IPS-18c (cell line): Measurements from ENCODE around the gene ATP5F1E.
"Not testable (repeated sequence)": the region's sequence is repeated elsewhere in the genome, so short reads cannot be mapped to it uniquely, and the experiment has no call there.

ENCODE experiments used
- H3K4me3 ChIP-seq: 2 replicates; pipeline ENCODE4 v1.7.0; 2013; ENCODE audit warnings: low read depth, mild to moderate bottlenecking, low read length, moderate library complexity; ENCODE audit not compliant: insufficient read depth
- H3K9me3 ChIP-seq: one replicate; pipeline ENCODE4 v1.6.1; 2013; ENCODE audit warnings: mild to moderate bottlenecking, low read length, moderate library complexity; ENCODE audit not compliant: control insufficient read depth, insufficient read depth

ATP5F1E gene

GRCh38 chr20:59013959-59014608 lies 18.1 kb downstream of the ATP5F1E start:
- Histone ChIP-seq H3K9me3 (no peaks in the 10 kb centered on the region), H3K4me3 (no peak overlapping the region)

DNA sequence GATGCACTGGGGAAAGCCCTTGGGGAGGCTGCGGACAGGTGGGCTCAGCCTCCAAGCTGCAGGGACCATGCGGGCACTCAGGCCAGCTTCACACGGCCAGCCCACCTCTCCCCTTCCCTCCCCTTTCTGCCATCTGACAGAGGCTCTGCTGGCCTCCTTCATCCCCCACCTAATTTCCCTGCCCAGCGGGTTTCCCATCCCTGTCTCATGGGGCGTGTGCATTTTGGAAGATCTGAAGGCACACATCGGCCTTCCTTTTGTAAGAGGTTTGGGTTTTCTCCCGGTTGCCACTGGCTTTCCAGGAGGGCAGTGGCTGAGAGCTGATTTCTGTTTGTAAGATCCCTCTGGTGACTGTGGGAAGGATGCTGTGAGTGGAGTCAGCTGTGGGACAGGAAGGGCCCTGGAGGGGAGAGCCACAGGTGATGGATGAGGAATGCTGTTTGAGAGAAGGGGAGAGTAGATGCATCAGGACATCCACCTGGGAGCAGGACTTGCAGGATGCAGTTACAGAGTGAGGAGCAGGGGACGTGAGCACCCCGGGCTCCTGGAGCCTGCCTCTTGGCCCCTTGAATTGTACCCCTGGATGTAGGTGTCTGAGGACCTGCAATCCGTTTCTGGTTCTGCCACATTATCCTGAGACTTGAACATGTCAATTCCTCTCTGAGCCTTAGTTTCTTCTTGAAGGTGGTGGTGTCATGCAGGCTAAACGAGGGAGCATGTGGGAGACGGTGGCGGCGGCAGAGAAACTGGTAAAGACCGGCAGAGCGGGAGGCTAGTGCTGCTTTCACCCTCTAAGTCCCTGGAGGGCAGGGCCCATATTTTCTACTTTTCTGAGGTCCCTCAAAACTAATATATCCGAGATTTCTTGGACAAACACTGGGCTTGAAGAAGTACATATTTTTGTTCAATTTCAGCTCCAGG lies 18.8 kb downstream of the ATP5F1E start:
- H3K9me3 ChIP-seq = no peaks in the 10 kb centered on the region
- H3K4me3 ChIP-seq = no peak overlapping the region

DNA sequence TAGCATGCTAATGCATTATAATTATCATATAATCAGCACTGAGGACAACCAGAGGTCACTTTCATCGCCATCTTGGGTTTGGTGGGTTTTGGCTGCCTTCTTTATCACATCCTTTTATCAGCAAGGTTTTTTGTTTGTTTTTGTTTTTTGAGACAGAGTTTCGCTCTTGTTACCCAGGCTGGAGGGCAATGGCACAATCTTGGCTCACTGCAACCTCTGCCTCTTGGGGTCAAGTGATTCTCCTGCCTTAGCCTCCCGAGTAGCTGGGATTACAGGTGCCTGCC lies 20.3 kb downstream of the ATP5F1E start:
- not testable (repeated sequence) for H3K4me3 ChIP-seq

GRCh38 chr20:59010995-59011873 lies 20.9 kb downstream of the ATP5F1E start:
- H3K4me3 ChIP-seq = no peak overlapping the region
- H3K9me3 ChIP-seq = no peaks in the 10 kb centered on the region

More for the DNA sequence above, 20.3 kb downstream of the ATP5F1E start:
- H3K9me3 ChIP-seq = not testable (repeated sequence)

- Histone ChIP-seq H3K9me3 (no peaks in the 10 kb centered on the region), H3K4me3 (no peak overlapping the region)
Observed at GRCh38 chr20:59010321-59010994, 21.7 kb downstream of the ATP5F1E start.

DNA sequence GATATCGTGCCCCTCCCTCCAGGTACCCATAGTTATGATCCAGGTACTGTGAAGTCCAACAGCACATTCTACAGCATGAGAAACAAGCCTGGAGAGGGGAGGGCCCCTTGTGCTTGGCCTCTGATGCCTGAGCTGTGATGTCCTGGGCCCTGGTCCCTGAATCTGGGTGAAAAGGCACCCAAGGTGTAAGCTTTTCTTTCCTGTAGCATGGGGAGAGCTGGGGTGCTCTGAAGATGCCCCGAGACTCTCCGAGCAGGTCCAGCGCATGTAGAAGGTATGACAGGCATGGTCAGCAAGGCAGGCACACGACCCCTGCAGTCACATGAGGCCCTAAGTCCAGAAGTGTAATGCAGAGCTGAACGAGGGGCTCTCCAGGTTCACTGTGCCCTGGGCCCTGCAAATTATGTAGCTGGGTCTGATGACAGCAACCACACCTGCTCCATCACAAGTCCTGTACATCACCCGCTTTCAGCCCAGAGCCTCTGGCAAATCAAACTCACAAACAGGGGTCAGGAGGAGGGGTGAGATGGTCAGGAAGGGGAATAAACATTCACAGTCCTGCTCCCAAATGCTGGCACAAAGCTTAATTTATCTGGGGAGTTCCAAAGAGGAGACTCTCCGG lies 23.3 kb downstream of the ATP5F1E start:
- Histone ChIP-seq H3K9me3 (no peaks in the 10 kb centered on the region), H3K4me3 (no peak overlapping the region)

GRCh38 chr20:59007665-59008511 lies 24.2 kb downstream of the ATP5F1E start:
- Histone ChIP-seq H3K4me3 (peak overlapping the region; percentile 66; the same call in 1 of the 2 replicates), H3K9me3 (no peaks in the 10 kb centered on the region)

DNA sequence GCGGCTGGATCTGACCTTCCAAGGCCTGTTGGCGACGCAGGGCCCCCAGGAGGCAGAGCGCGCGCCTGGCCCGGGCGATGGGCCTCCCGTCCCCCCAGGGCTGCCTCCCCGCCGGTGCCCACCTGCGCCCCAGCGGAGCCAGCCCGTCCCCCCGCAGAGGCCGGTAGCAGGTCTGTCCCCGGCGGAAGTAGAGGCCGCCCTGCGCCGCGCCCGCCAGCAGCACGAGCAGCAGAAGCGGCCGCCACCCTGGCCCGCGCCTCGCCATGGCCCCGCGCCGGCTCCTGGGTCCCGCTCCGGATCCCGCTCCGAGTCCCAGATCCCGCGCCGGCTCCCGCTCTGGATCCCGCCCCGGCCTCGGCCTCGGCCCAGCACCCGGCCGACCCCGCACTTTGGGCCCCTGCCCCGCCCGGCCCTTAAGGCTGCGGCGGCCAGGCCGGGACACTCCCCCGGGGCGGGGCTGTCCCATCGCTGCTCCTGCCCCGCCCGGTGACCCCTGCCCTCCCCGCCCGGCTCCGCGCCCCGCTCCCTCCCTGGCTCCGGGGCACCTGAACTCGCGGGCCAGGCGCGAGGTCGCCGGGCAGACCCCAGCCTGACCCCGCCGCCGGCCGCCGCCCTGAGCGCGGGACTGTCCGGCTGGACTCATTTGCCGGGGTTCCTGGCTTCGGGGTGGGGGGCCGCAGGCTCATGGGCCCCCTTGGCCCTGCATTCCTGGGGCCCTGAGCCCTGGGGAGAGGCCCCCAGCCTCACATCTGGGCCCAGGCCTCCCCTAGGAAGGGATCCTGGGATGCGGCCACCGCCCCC lies 25.1 kb downstream of the ATP5F1E start, which contains the start of gene CTSZ:
Gene CTSZ (minus strand): TSS at position 391 of the 801 bp plus-strand sequence. CDS start 126 bp downstream, at position 265.
- H3K4me3 ChIP-seq = peak within 1 kb of the TSS; percentile 66
- no peaks in the 10 kb centered on the region for H3K9me3 ChIP-seq

GRCh38 chr20:59006167-59006863 lies 25.8 kb downstream of the ATP5F1E start:
- Histone ChIP-seq H3K4me3 (peak overlapping the region; percentile 66), H3K9me3 (no peaks in the 10 kb centered on the region)

DNA sequence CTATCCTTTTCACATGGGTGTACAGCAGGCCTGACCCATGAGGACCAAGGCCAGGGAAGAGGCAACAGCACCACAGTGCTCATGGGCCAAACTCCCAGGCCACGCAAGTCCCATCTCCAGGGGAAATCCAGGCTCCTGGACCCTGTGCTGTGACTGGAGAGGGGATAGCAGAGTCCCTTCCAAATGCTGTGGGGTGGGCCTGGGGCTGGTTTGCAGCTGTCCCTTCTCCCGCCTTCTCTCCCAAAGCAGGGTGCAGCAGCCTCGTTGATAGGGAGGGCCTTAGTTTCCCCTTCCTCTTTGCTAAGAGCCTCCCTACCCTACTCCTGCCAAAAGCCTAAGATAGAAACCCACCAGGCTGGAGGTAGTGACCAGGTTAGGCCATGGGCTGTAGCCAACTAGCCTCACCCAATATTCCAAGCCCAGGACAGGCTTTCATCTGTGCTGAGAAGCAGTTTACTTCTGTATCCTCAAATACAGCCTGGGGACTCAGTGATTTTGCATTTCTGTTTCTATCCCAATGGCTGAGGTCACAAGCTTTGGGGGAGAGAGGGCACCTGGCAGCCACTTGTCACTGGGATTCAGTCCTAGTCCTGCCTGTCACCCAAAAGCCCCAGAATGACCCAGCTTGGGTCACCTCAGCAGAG lies 26.5 kb downstream of the ATP5F1E start:
- no peaks in the 10 kb centered on the region for H3K9me3 ChIP-seq
- no peak overlapping the region for H3K4me3 ChIP-seq

GRCh38 chr20:59004763-59005522 lies 27.2 kb downstream of the ATP5F1E start:
- H3K4me3 ChIP-seq = no peak overlapping the region
- no peaks in the 10 kb centered on the region for H3K9me3 ChIP-seq

DNA sequence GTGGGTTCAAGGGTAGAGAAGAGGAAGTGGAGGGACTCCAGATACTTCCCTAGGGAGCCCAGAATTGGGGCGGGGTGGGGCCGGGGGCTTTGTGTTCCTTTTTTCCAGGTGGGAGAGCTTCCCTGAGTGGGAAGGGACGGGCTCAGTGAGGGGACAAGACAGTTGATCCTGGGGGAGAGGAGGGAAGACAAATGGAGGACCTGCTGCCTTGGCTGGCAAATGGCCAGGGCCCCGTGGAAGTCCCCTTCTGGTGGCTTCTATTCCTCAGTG lies 27.7 kb downstream of the ATP5F1E start:
- Histone ChIP-seq H3K4me3 (no peak overlapping the region), H3K9me3 (no peaks in the 10 kb centered on the region)

DNA sequence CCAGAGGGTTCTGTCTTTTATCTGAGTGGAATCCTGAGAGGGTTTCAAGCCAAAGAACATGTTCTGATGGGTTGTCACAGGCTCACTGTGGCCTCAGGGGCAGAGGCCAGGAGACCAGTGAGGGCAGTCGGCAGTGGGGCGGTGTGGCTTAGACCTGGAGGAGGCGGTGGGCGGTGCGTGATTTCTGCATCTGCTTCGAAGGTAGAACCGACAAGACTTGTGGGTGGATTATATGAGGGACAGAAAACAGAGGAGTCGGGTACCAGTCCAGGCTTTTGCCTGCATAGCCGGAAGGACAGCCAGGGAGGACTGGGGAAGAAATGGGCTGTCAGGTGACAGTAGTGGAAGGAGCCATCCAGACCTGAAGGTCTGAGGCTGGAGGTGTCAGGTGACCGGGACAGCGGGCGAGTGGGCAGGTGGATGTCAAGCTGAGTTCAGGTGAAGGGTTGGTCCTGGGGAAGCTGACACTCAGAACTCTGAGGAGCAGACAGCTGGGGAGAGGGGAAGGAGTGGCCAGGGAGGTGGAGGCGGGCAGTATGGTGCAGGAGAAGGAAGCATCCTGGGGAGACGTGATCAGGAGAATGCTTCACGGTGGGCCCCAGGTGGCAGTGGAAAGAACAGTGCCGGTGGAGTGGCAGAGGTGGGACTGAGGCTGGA lies 28.2 kb downstream of the ATP5F1E start:
- H3K9me3 ChIP-seq = no peaks in the 10 kb centered on the region
- H3K4me3 ChIP-seq = no peak overlapping the region
